HCT116 (cell line): ENCODE data around the gene KPNA5. TPM values are rescaled to one million over a fixed set of nuclear protein-coding genes. Genes with fewer than 3 reads are reported as not detected.

Source experiments
- ATAC-seq: fragments of 200-7000 bp; cut with Tn5 transposase; 2 replicates; pipeline ENCODE4 v1.9.1; 2020; ENCODE audit warnings: mild to moderate bottlenecking, moderate library complexity
- BruUV-seq: library from RNA; stranded (reverse); fragments of 400-500 nt; replicated peaks from 2 replicates; lab custom pipeline; 2021; lab: Mats Ljungman, UMichigan
- CTCF ChIA-PET: fragments of 300-600 bp; sonication (Branson Sonifier 250); formaldehyde crosslinking; loops from one replicate; lab custom pipeline; 2021; ENCODE audit warnings: antibody characterized with exemption; lab: Charles Lee
- POLR2A ChIA-PET: fragments of 300-600, 350-600 bp; sonication (Branson Sonifier 250); formaldehyde crosslinking; loops from one replicate; lab custom pipeline; 2021; ENCODE audit warnings: antibody characterized with exemption; lab: Charles Lee
- RAD21 ChIA-PET, 2 experiments: fragments of 300-600 bp; sonication (Branson Sonifier 250); formaldehyde crosslinking; loops; one replicate each; lab custom pipeline; 2023; ENCODE audit warnings: low total read pairs in 2 of 2; ENCODE audit not compliant: uncharacterized antibody in 2 of 2, unreplicated experiment in 2 of 2, low non-redundant PET in 1 of 2; lab: Charles Lee
- DNase-seq: peaks from one replicate; pipeline ENCODE4 v3.0.0-alpha.2; 2010; ENCODE audit warnings: low read depth, low spot score
- H2AFZ ChIP-seq: fragments of 200-600 bp; shearing (Covaris generic), sonication (generic); 2 replicates; pipeline ENCODE4 v1.6.1; 2017; ENCODE audit warnings: low read depth, mixed run types, mixed read lengths, antibody characterized with exemption, low read length; ENCODE audit not compliant: poor library complexity, severe bottlenecking
- H3K27ac ChIP-seq: 2 replicates; pipeline ENCODE4 v1.5.1; 2012; ENCODE audit warnings: low read depth, low read length
- H3K27me3 ChIP-seq: fragments of 200-600 bp; sonication (generic); 2 replicates; pipeline ENCODE4 v1.6.1; 2016; ENCODE audit warnings: mixed run types, low read length, mixed read lengths; ENCODE audit not compliant: insufficient read depth
- H3K36me3 ChIP-seq, 2 experiments: fragments of 200-500 bp in 1 of 2; fragments of 200-600 bp in 1 of 2; sonication (Bioruptor generic) in 1 of 2; sonication (generic) in 1 of 2; 2 replicates each; pipeline versions ENCODE4 v1.5.1 to v1.6.1; 2014 to 2016; ENCODE audit warnings: low read length in 2 of 2, inconsistent platforms in 1 of 2, mixed read lengths in 1 of 2, mixed run types in 1 of 2; ENCODE audit not compliant: insufficient read depth in 2 of 2, control insufficient read depth in 1 of 2
- H3K4me1 ChIP-seq, 2 experiments: fragments of 200-600 bp in 1 of 2; sonication (generic) in 1 of 2; 2 replicates each; pipeline versions ENCODE4 v1.5.1 to v1.6.1; 2012 to 2017; ENCODE audit warnings: low read length in 2 of 2, inconsistent platforms in 1 of 2, mild to moderate bottlenecking in 1 of 2, mixed read lengths in 1 of 2, mixed run types in 1 of 2, moderate library complexity in 1 of 2; ENCODE audit not compliant: insufficient read depth in 2 of 2, control insufficient read depth in 1 of 2
- H3K4me2 ChIP-seq: fragments of 200-600 bp; sonication (generic); 2 replicates; pipeline ENCODE4 v1.6.1; 2017; ENCODE audit warnings: mixed run types, low read length, mixed read lengths
- H3K4me3 ChIP-seq, 2 experiments: fragments of 200-600 bp in 1 of 2; sonication (generic) in 1 of 2; replicated peaks in 1 of 2; 2 replicates each; pipeline ENCODE4 v1.5.1; 2011 to 2016; ENCODE audit warnings: low read length in 2 of 2, control low read depth in 1 of 2, low read depth in 1 of 2, mild to moderate bottlenecking in 1 of 2, mixed read lengths in 1 of 2, mixed run types in 1 of 2
- H3K79me2 ChIP-seq: fragments of 200-600 bp; sonication (generic); 2 replicates; pipeline ENCODE4 v1.6.1; 2017; ENCODE audit warnings: mild to moderate bottlenecking, mixed run types, low read length, moderate library complexity, mixed read lengths; ENCODE audit not compliant: insufficient read depth
- H3K9ac ChIP-seq: fragments of 200-600 bp; sonication (generic); 2 replicates; pipeline ENCODE4 v1.6.1; 2016; ENCODE audit warnings: low read length, mixed read lengths
- H3K9me2 ChIP-seq: fragments of 200-600 bp; sonication (generic), shearing (Covaris generic); 2 replicates; pipeline ENCODE4 v1.6.1; 2017; ENCODE audit warnings: mixed run types, mild to moderate bottlenecking, moderate library complexity; ENCODE audit not compliant: insufficient read depth
- H3K9me3 ChIP-seq, 2 experiments: fragments of 200-500 bp in 1 of 2; fragments of 200-600 bp in 1 of 2; sonication (Bioruptor generic) in 1 of 2; sonication (generic) in 1 of 2; 2 replicates each; pipeline ENCODE4 v1.6.1; 2014 to 2017; ENCODE audit warnings: low read length in 2 of 2, mixed read lengths in 2 of 2, inconsistent platforms in 1 of 2, low read depth in 1 of 2, mild to moderate bottlenecking in 1 of 2, mixed run types in 1 of 2, moderate library complexity in 1 of 2; ENCODE audit not compliant: control insufficient read depth in 1 of 2, insufficient read depth in 1 of 2
- H4K20me1 ChIP-seq: fragments of 200-600 bp; sonication (generic), shearing (Covaris generic); 2 replicates; pipeline ENCODE4 v1.6.1; 2017; ENCODE audit warnings: mixed run types, mild to moderate bottlenecking, moderate library complexity; ENCODE audit not compliant: insufficient read depth
- CBX3 ChIP-seq: IDR thresholded peaks from 2 replicates; pipeline ENCODE4 v1.6.1; 2012; ENCODE audit warnings: low read depth
- CEBPB ChIP-seq: IDR thresholded peaks from 2 replicates; pipeline ENCODE4 v1.6.1; 2012; ENCODE audit warnings: low read depth
- EZH2phosphoT487 ChIP-seq: fragments of 200-600 bp; IDR thresholded peaks from 2 replicates; pipeline ENCODE4 v1.6.1; 2018; ENCODE audit warnings: antibody characterized with exemption, borderline replicate concordance
- JUND ChIP-seq: IDR thresholded peaks from 2 replicates; pipeline ENCODE4 v1.6.1; 2012
- POLR2A ChIP-seq: IDR thresholded peaks from 2 replicates; pipeline ENCODE4 v1.7.0; 2011; ENCODE audit warnings: borderline replicate concordance; ENCODE audit not compliant: insufficient read depth, insufficient read length; ENCODE audit errors: extremely low read depth
- POLR2AphosphoS5 ChIP-seq: IDR thresholded peaks from 2 replicates; pipeline ENCODE4 v1.6.1; 2011; ENCODE audit warnings: mild to moderate bottlenecking, low read depth, low read length, moderate library complexity
- SIN3A ChIP-seq: IDR thresholded peaks from 2 replicates; pipeline ENCODE4 v1.6.1; 2012; ENCODE audit warnings: low read depth
- SRF ChIP-seq: IDR thresholded peaks from 2 replicates; pipeline ENCODE4 v1.6.1; 2012; ENCODE audit warnings: low read depth
- TCF7L2 ChIP-seq: IDR thresholded peaks from 2 replicates; pipeline ENCODE4 v1.7.0; 2011; ENCODE audit warnings: borderline replicate concordance, inconsistent platforms; ENCODE audit not compliant: insufficient read depth, insufficient read length; ENCODE audit errors: extremely low read depth
- ZFX ChIP-seq: fragments of 450-650 bp; IDR thresholded peaks from 2 replicates; pipeline ENCODE4 v1.6.1; 2017
- intact Hi-C: fragments of 100-400 bp; cut with micrococcal nuclease; formaldehyde crosslinking; loops from 2 replicates; pipeline ENCODE4 v1.10.0; 2022
- total RNA-seq: library from RNA; stranded (reverse); gene quantifications from one replicate; pipeline ENCODE4 v1.2.1, GENCODE V29; 2021; ENCODE audit not compliant: unreplicated experiment
- TF ChIP-seq, protein P1 (sequence below): IDR thresholded peaks from 2 replicates; pipeline ENCODE4 v1.6.1; 2012; ENCODE audit warnings: low read depth

The KPNA5 gene
- total RNA-seq, 1 experiment from 2014 or later: 9.8 TPM

DNA sequence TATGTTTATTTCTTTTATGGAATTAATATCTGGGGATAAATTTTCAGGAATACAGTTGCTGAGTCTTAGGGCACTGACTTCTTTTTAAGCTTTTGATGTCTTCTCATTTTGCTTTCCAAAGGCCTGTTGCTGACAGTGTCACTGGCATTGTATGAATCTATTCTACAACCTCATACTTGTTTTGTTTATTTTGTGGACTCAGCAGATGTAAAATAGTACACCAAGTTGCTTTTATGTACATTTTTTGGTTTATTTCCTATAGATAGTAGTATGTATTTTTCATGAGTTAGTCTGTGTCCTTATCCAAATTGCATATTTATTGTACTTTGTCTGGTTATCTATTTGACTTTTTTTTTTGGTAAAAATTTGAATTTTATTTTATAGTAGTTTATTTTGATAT lies 49.5 kb downstream of the KPNA5 start:
- no peak overlapping the region for H3K9ac ChIP-seq
- no TSS peak for BruUV-seq
- H3K4me3 ChIP-seq: no peak overlapping the region
- H2AFZ ChIP-seq: no peak overlapping the region
- TF ChIP-seq SRF (no peak), EZH2phosphoT487 (no peak), ZFX (no peak), TCF7L2 (no peak), CBX3 (no peak), SIN3A (no peak), CEBPB (no peak), JUND (no peak), POLR2AphosphoS5 (no peak), POLR2A (no peak)
- TF ChIP-seq, protein P1, sequence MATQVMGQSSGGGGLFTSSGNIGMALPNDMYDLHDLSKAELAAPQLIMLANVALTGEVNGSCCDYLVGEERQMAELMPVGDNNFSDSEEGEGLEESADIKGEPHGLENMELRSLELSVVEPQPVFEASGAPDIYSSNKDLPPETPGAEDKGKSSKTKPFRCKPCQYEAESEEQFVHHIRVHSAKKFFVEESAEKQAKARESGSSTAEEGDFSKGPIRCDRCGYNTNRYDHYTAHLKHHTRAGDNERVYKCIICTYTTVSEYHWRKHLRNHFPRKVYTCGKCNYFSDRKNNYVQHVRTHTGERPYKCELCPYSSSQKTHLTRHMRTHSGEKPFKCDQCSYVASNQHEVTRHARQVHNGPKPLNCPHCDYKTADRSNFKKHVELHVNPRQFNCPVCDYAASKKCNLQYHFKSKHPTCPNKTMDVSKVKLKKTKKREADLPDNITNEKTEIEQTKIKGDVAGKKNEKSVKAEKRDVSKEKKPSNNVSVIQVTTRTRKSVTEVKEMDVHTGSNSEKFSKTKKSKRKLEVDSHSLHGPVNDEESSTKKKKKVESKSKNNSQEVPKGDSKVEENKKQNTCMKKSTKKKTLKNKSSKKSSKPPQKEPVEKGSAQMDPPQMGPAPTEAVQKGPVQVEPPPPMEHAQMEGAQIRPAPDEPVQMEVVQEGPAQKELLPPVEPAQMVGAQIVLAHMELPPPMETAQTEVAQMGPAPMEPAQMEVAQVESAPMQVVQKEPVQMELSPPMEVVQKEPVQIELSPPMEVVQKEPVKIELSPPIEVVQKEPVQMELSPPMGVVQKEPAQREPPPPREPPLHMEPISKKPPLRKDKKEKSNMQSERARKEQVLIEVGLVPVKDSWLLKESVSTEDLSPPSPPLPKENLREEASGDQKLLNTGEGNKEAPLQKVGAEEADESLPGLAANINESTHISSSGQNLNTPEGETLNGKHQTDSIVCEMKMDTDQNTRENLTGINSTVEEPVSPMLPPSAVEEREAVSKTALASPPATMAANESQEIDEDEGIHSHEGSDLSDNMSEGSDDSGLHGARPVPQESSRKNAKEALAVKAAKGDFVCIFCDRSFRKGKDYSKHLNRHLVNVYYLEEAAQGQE: no peak
- H3K9me2 ChIP-seq: no peaks in the 10 kb centered on the region
- POLR2A ChIA-PET: no interaction called here
- CTCF ChIA-PET: no interaction called here
- no peak for DNase-seq
- no peaks in the 10 kb centered on the region for H3K4me1 ChIP-seq
- H3K79me2 ChIP-seq: no peaks in the 10 kb centered on the region
- no peaks in the 10 kb centered on the region; a peak in 1 of 4 replicates for H3K36me3 ChIP-seq
- no peak overlapping the region for H3K27ac ChIP-seq
- no peaks in the 10 kb centered on the region for H4K20me1 ChIP-seq
- ATAC-seq: no peak
- H3K27me3 ChIP-seq: no peaks in the 10 kb centered on the region
- H3K9me3 ChIP-seq: no peaks in the 10 kb centered on the region
- RAD21 ChIA-PET: no interaction called here
- intact Hi-C loops: no loop called here
- no peak overlapping the region for H3K4me2 ChIP-seq
